Measurements from ENCODE around the gene ZYX. TPM values are rescaled to one million over a fixed set of nuclear protein-coding genes. Genes with fewer than 3 reads are reported as not detected.
"Not testable (repeated sequence)": the region's sequence is repeated elsewhere in the genome, so short reads cannot be mapped to it uniquely, and the experiment has no call there.

The ZYX gene
- total RNA-seq, 1 experiment from 2014 or later: 12.0 TPM

DNA sequence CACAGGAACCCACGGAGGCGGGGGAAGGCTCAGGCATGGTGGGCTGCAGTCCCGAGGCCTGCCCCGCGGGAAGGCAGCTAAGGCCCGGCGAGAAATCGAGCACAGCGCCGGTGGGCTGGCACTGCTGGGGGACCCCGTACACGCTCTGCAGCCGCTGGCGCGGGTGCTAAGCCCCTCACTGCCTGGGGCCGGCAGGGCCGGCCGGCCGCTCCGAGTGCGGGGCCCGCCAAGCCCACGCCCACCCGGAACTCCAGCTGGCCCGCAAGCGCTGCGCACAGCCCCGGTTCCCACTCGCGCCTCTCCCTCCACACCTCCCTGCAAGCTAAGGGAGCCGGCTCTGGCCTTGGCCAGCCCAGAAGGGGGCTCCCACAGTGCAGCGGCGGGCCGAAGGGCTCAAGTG is 43.3 kb downstream of the ZYX start:
- not testable (repeated sequence) for H3K79me2 ChIP-seq (ENCODE audit: low read length); H2AFZ ChIP-seq (ENCODE audit: low read length); H3K9me2 ChIP-seq (replicated peaks; ENCODE audit: insufficient read depth, low read length); H3K4me3 ChIP-seq (ENCODE audit: low read length); H3K9me3 ChIP-seq (ENCODE audit: low read length); H3K4me2 ChIP-seq (ENCODE audit: low read depth, low read length, poor library complexity, severe bottlenecking); H3K27ac ChIP-seq (ENCODE audit: low read length); H3K4me1 ChIP-seq (ENCODE audit: low read length); H3K27me3 ChIP-seq (ENCODE audit: low read length); H3K9ac ChIP-seq (ENCODE audit: low read length); DNase-seq; H4K20me1 ChIP-seq (ENCODE audit: insufficient read depth, low read depth, low read length); H3K36me3 ChIP-seq (ENCODE audit: insufficient read depth, low read length)

DNA sequence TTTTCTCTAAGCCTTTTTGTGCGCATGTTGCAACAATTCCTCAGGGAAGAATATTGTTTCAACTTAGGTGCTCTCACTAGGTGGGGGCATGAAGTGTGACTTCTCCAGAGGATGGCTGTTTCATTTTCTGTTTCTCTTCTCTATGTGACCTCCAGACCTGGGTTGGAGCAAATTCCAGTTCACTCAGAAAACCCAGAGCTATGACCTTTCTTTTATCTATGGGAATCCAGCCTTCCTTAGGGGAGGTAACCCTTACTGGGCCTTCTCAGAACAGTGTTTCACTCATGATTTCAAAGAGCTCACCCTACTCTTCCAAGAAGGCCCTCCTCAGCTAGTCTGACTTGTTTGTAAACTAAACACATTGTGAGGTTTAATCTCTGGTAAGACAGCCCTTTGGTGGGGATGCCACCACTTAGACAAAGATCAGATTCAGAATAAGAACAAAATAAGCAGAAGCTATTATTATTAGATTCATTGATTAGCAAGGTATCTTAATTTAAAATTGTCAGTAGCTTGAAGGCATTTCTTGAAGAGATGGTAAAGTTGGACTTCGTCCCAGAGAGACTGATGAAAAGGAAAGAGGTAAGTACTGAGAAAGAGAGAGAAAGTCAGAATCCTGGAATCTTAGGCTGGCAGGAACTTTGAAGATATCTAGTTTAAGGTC is 45.5 kb downstream of the ZYX start:
- Histone ChIP-seq H3K79me2 (ENCODE audit: low read length) (no peaks in the 10 kb centered on the region), H3K36me3 (ENCODE audit: insufficient read depth, low read length) (no peaks in the 10 kb centered on the region), H2AFZ (ENCODE audit: low read length) (no peak overlapping the region; the same call in 1 of the 2 replicates), H4K20me1 (ENCODE audit: insufficient read depth, low read depth, low read length) (no peaks in the 10 kb centered on the region), H3K27me3 (ENCODE audit: low read length) (no peaks in the 10 kb centered on the region), H3K4me1 (ENCODE audit: low read length) (no peaks in the 10 kb centered on the region), H3K9me2 (replicated peaks; ENCODE audit: insufficient read depth, low read length) (no peaks in the 10 kb centered on the region), H3K4me3 (ENCODE audit: low read length) (no peak overlapping the region), H3K9me3 (ENCODE audit: low read length) (no peaks in the 10 kb centered on the region), H3K27ac (ENCODE audit: low read length) (no peak overlapping the region), H3K4me2 (ENCODE audit: low read depth, low read length, poor library complexity, severe bottlenecking) (no peak overlapping the region), H3K9ac (ENCODE audit: low read length) (no peak overlapping the region)
- DNase-seq: no peak

DNA sequence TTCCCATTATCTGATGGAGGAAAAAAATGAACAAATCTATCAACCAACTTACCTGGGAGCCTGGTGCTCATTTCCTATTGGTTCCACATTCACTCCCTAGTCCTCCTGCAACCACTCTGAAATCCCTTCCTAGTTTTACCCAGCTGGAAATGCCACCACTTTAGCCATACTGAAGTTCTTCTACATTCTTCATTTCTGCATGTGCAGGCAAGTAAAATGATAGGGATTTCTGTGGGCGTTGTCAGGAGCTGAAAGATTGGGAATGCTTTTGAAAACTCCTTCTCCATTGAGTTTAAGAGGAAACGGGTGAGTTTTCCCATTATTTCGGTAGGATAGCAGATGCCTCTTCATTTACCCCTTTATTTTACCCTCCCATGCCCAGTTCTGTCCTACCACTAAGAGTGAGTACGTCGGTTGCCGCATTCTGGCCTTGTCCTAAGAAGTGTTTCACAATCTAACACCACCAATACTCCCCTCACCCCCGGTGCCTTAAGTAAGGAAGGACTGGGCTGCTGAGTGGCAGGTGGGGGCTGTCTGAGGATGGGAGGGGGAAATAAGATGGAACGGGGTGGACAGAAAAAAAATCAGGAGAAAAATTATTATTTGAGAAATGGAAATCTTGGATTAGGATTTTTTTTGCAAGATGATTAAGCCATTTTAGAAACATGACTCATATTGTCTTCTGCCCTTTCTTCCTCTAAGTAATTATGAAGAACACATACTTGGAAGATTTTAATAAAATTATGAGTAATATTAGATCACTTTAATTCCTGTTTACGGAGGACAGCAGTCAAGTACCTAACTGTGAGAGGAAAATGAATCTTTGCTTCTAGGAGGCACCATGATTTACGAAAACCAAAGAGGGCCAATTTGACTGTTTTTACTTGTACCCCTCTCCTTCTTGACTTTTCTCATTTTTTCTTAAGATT is 48.9 kb downstream of the ZYX start:
- no peaks in the 10 kb centered on the region for H3K79me2 ChIP-seq (ENCODE audit: low read length)
- H3K4me1 ChIP-seq (ENCODE audit: low read length): no peaks in the 10 kb centered on the region
- H3K9me3 ChIP-seq (ENCODE audit: low read length): no peaks in the 10 kb centered on the region
- H3K4me2 ChIP-seq (ENCODE audit: low read depth, low read length, poor library complexity, severe bottlenecking): no peak overlapping the region
- H3K4me3 ChIP-seq (ENCODE audit: low read length): no peak overlapping the region
- H4K20me1 ChIP-seq (ENCODE audit: insufficient read depth, low read depth, low read length): no peaks in the 10 kb centered on the region
- no peaks in the 10 kb centered on the region for H3K36me3 ChIP-seq (ENCODE audit: insufficient read depth, low read length)
- DNase-seq: no peak
- no peak overlapping the region for H2AFZ ChIP-seq (ENCODE audit: low read length)
- H3K27ac ChIP-seq (ENCODE audit: low read length): no peak overlapping the region
- H3K9ac ChIP-seq (ENCODE audit: low read length): no peak overlapping the region
- H3K9me2 ChIP-seq (replicated peaks; ENCODE audit: insufficient read depth, low read length): no peaks in the 10 kb centered on the region
- no peaks in the 10 kb centered on the region for H3K27me3 ChIP-seq (ENCODE audit: low read length)

DNA sequence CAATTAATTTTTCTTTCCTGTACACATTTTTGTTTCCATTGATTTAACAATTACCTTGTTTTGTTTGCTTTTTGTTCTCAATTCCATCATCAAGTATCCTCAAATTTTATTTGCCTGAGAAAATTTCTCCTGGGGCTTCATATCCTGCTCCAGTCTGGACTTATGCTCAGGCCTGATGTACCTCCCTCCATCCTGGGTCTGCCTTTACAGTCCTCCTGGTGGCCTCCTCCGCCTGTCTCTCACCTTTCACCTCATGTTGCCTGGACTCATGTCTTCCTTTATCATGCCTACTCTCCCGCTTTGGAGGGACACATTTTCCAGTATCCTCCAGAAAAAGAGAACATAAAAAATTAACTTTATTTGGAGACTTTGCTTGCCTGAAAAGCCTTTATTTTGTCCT is 50.0 kb downstream of the ZYX start:
- no peak overlapping the region for H3K9ac ChIP-seq (ENCODE audit: low read length)
- DNase-seq: no peak
- H4K20me1 ChIP-seq (ENCODE audit: insufficient read depth, low read depth, low read length): no peaks in the 10 kb centered on the region
- no peaks in the 10 kb centered on the region for H3K36me3 ChIP-seq (ENCODE audit: insufficient read depth, low read length)
- H3K27me3 ChIP-seq (ENCODE audit: low read length): no peaks in the 10 kb centered on the region
- H3K4me1 ChIP-seq (ENCODE audit: low read length): peaks cover 9% of the 10 kb centered on the region
- H3K9me3 ChIP-seq (ENCODE audit: low read length): no peaks in the 10 kb centered on the region
- H3K4me2 ChIP-seq (ENCODE audit: low read depth, low read length, poor library complexity, severe bottlenecking): no peak overlapping the region
- no peaks in the 10 kb centered on the region for H3K9me2 ChIP-seq (replicated peaks; ENCODE audit: insufficient read depth, low read length)
- H3K4me3 ChIP-seq (ENCODE audit: low read length): no peak overlapping the region
- no peaks in the 10 kb centered on the region for H3K79me2 ChIP-seq (ENCODE audit: low read length)
- no peak overlapping the region for H3K27ac ChIP-seq (ENCODE audit: low read length)
- no peak overlapping the region for H2AFZ ChIP-seq (ENCODE audit: low read length)

DNA sequence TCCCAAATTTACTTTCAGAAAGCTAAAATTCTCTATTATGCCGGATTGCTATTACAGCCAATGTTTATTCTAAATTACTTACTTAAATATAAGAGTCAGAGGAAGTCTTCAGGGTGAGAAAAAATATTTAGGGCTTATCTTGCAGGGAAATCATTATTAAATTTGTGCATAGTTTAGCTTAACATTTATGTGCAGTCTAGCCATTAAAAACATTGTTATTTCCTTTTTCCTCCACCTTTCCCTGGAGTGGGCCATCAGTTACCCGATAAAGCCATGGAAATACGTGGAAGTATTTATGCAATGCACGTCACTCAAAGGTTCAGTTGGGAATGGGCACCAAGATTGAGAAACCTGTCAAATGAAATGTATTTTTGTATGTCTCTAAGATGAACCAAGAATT is 52.6 kb downstream of the ZYX start:
- Histone ChIP-seq H2AFZ (ENCODE audit: low read length) (no peak overlapping the region), H3K36me3 (ENCODE audit: insufficient read depth, low read length) (no peaks in the 10 kb centered on the region), H3K27me3 (ENCODE audit: low read length) (no peaks in the 10 kb centered on the region), H3K79me2 (ENCODE audit: low read length) (no peaks in the 10 kb centered on the region), H4K20me1 (ENCODE audit: insufficient read depth, low read depth, low read length) (no peaks in the 10 kb centered on the region), H3K4me3 (ENCODE audit: low read length) (no peak overlapping the region), H3K9me3 (ENCODE audit: low read length) (no peaks in the 10 kb centered on the region), H3K27ac (ENCODE audit: low read length) (no peak overlapping the region), H3K4me1 (ENCODE audit: low read length) (peaks cover 27% of the 10 kb centered on the region), H3K4me2 (ENCODE audit: low read depth, low read length, poor library complexity, severe bottlenecking) (no peak overlapping the region), H3K9me2 (replicated peaks; ENCODE audit: insufficient read depth, low read length) (no peaks in the 10 kb centered on the region), H3K9ac (ENCODE audit: low read length) (no peak overlapping the region)
- no peak for DNase-seq

DNA sequence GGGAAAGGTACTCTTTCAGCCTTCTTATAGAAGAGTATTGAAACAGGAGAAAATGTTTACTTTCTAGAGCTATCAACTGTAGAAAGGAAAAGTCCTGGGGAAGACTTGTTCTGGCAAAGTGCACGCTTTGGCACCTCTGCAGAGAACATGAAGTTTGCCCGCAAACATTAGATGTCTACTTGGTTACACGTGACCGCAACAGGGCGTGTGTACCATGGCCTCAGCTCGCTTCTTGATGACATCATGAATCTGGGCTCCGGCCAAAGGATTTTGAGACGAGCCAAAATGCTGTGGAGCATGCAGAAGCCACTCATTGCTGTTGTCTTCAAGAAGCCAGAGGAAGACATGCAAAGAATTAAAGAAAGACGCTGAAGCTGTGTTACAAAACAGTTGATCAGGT is 53.5 kb downstream of the ZYX start:
- Histone ChIP-seq H3K4me2 (ENCODE audit: low read depth, low read length, poor library complexity, severe bottlenecking) (no peak overlapping the region), H4K20me1 (ENCODE audit: insufficient read depth, low read depth, low read length) (no peaks in the 10 kb centered on the region), H3K4me3 (ENCODE audit: low read length) (no peak overlapping the region), H3K4me1 (ENCODE audit: low read length) (peaks cover 27% of the 10 kb centered on the region), H2AFZ (ENCODE audit: low read length) (no peak overlapping the region), H3K9me3 (ENCODE audit: low read length) (no peaks in the 10 kb centered on the region), H3K27ac (ENCODE audit: low read length) (no peak overlapping the region), H3K79me2 (ENCODE audit: low read length) (no peaks in the 10 kb centered on the region), H3K36me3 (ENCODE audit: insufficient read depth, low read length) (no peaks in the 10 kb centered on the region), H3K9me2 (replicated peaks; ENCODE audit: insufficient read depth, low read length) (no peaks in the 10 kb centered on the region), H3K9ac (ENCODE audit: low read length) (no peak overlapping the region), H3K27me3 (ENCODE audit: low read length) (no peaks in the 10 kb centered on the region)
- no peak for DNase-seq

DNA sequence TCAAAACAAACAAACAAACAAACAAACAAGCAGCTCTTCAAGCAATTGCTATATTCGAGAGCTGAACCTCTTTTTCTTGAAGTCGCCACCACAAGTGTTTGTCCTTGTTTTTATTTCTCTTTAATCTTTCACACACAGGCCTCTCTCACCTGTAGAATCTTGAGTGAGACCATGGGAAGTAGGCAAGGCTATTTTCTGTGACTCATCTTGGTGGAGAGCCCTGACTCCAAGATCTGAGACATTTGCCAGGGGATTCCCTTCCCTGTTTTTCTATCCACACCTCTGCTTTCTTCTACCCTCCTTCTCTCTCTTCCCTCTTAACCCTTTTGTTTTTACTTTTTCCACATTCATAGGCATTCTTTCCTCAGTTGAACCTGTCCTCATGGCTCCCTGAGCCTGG is 54.1 kb downstream of the ZYX start:
- DNase-seq: no peak
- H3K79me2 ChIP-seq (ENCODE audit: low read length): no peaks in the 10 kb centered on the region
- peaks cover 27% of the 10 kb centered on the region for H3K4me1 ChIP-seq (ENCODE audit: low read length)
- no peak overlapping the region for H3K27ac ChIP-seq (ENCODE audit: low read length)
- no peak overlapping the region for H3K4me2 ChIP-seq (ENCODE audit: low read depth, low read length, poor library complexity, severe bottlenecking)
- no peaks in the 10 kb centered on the region for H3K9me3 ChIP-seq (ENCODE audit: low read length)
- no peaks in the 10 kb centered on the region for H3K27me3 ChIP-seq (ENCODE audit: low read length)
- H3K9me2 ChIP-seq (replicated peaks; ENCODE audit: insufficient read depth, low read length): no peaks in the 10 kb centered on the region
- no peak overlapping the region for H3K9ac ChIP-seq (ENCODE audit: low read length)
- no peak overlapping the region for H2AFZ ChIP-seq (ENCODE audit: low read length)
- no peaks in the 10 kb centered on the region for H3K36me3 ChIP-seq (ENCODE audit: insufficient read depth, low read length)
- no peaks in the 10 kb centered on the region for H4K20me1 ChIP-seq (ENCODE audit: insufficient read depth, low read depth, low read length)
- no peak overlapping the region for H3K4me3 ChIP-seq (ENCODE audit: low read length)

DNA sequence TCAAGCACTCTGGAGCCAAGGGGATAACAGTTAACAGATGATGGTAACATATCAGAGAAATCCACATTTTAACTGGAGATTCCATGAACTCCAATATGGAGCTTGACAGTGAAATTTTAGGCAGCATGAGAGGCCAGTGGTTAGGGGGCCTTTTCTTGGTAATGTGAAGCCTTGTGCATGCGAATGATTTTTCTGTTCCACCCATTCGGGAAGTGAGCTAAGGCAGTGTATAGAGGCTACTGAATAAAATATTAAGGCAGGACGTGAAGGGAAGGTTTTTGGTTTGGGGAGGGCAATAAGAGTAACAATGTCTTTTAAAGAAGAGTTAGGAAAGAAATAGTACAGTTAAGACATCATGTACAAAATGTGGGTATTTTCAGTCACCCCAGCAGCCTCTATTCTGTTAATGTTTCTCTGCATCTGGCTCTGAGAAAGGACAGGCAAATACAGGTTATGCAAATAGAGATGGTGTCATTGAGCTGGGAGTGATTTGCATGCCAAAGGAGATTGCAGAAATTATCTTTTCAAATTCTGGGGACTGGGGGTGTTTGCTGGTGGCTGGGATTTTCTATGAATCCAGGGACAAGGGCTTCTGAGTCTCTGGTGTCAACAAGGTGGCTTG is 55.3 kb downstream of the ZYX start:
- no peaks in the 10 kb centered on the region for H3K36me3 ChIP-seq (ENCODE audit: insufficient read depth, low read length)
- H3K9me2 ChIP-seq (replicated peaks; ENCODE audit: insufficient read depth, low read length): no peaks in the 10 kb centered on the region
- peak overlapping the region; percentile 80 for H3K27ac ChIP-seq (ENCODE audit: low read length)
- peak overlapping the region; percentile 88 for H2AFZ ChIP-seq (ENCODE audit: low read length)
- peak overlapping the region; percentile 67 for H3K4me2 ChIP-seq (ENCODE audit: low read depth, low read length, poor library complexity, severe bottlenecking)
- peaks cover 27% of the 10 kb centered on the region for H3K4me1 ChIP-seq (ENCODE audit: low read length)
- no peaks in the 10 kb centered on the region for H3K27me3 ChIP-seq (ENCODE audit: low read length)
- H3K9me3 ChIP-seq (ENCODE audit: low read length): no peaks in the 10 kb centered on the region
- no peaks in the 10 kb centered on the region for H3K79me2 ChIP-seq (ENCODE audit: low read length)
- peak overlapping the region; percentile 46 for H3K9ac ChIP-seq (ENCODE audit: low read length)
- peak; percentile 78 for DNase-seq
- no peaks in the 10 kb centered on the region for H4K20me1 ChIP-seq (ENCODE audit: insufficient read depth, low read depth, low read length)
- H3K4me3 ChIP-seq (ENCODE audit: low read length): peak overlapping the region; percentile 45
